Esophagus muscularis mucosa (tissue), 4 donors: ENCODE measurements around the gene IGSF6. TPM values are rescaled to one million over a fixed set of nuclear protein-coding genes. Genes with fewer than 3 reads are reported as not detected.
A peak's percentile ranks its signal among the peaks of the same experiment; 100 is the strongest.

Experiments used
- DNase-seq: peaks from one replicate; pipeline ENCODE4 v3.0.0-alpha.2; 2017; ENCODE audit errors: extremely low spot score
- H3K27ac ChIP-seq, 4 donors: fragments of 200-600 bp; sonication (generic); replicated peaks in 1 of 4; 1 replicate in 3 of 4; 2 replicates in 1 of 4; pipeline ENCODE4 v1.5.1; 2016 to 2019; ENCODE audit warnings: mild to moderate bottlenecking in 1 of 4
- H3K27me3 ChIP-seq, 4 donors: fragments of 200-600 bp; sonication (generic); one replicate each; pipeline versions ENCODE4 v1.5.1 to v1.6.0; 2016 to 2019
- H3K36me3 ChIP-seq, 4 donors: fragments of 200-600 bp; sonication (generic); one replicate each; pipeline ENCODE4 v1.5.1; 2016 to 2019
- H3K4me1 ChIP-seq, 4 donors: fragments of 200-600 bp; sonication (generic); one replicate each; pipeline ENCODE4 v1.5.1; 2016 to 2019
- H3K4me3 ChIP-seq, 4 donors: fragments of 200-600 bp; sonication (generic); 1 replicate in 2 of 4; 2 replicates in 2 of 4; pipeline ENCODE4 v1.5.1; 2016 to 2019; ENCODE audit warnings: mild to moderate bottlenecking in 4 of 4, moderate library complexity in 1 of 4
- H3K9me3 ChIP-seq, 4 donors: fragments of 200-600 bp; sonication (generic); 1 replicate in 3 of 4; 2 replicates in 1 of 4; pipeline ENCODE4 v1.5.1; 2016 to 2019
- EP300 ChIP-seq: sonication (generic); formaldehyde crosslinking; IDR thresholded peaks from one replicate; pipeline ENCODE4 v1.6.1; 2017; ENCODE audit warnings: antibody characterized with exemption
- POLR2A ChIP-seq: fragments of 450-650 bp; IDR thresholded peaks from one replicate; pipeline ENCODE4 v1.6.1; 2017; ENCODE audit warnings: antibody characterized with exemption, moderate library complexity, mild to moderate bottlenecking, low read depth
- POLR2AphosphoS5 ChIP-seq, 2 donors: sonication (generic); formaldehyde crosslinking; IDR thresholded peaks; one replicate each; pipeline ENCODE4 v1.6.1; 2017; ENCODE audit warnings: antibody characterized with exemption in 2 of 2
- WGBS: methylation state at CpG from one replicate; pipeline ENCODE4 v1.1.5; 2018; 5-methylcytosine and 5-hydroxymethylcytosine counted together
- intact Hi-C: fragments of 100-400 bp; cut with DNase I; formaldehyde crosslinking; loops from one replicate; pipeline ENCODE4 v1.15.1; 2023
- total RNA-seq, 4 donors: library from RNA; depleted of rRNA; stranded (reverse); fragments of >200 nt; gene quantifications; one replicate each; pipeline versions ENCODE4 v1.1.0 to v1.2.1, GENCODE V29; 2016
- TF ChIP-seq, protein P1 (sequence below), 3 experiments: fragments of 200-600 bp in 2 of 3; fragments of 450-650 bp in 1 of 3; sonication (generic) in 2 of 3; IDR thresholded peaks; one replicate each; pipeline ENCODE4 v1.5.1; 2017 to 2019; ENCODE audit warnings: antibody characterized with exemption in 3 of 3, mild to moderate bottlenecking in 2 of 3, moderate library complexity in 1 of 3

The IGSF6 gene
- total RNA-seq, 4 donors from 2014 or later: 0.69 to 4.5 (median 1.3) TPM

DNA sequence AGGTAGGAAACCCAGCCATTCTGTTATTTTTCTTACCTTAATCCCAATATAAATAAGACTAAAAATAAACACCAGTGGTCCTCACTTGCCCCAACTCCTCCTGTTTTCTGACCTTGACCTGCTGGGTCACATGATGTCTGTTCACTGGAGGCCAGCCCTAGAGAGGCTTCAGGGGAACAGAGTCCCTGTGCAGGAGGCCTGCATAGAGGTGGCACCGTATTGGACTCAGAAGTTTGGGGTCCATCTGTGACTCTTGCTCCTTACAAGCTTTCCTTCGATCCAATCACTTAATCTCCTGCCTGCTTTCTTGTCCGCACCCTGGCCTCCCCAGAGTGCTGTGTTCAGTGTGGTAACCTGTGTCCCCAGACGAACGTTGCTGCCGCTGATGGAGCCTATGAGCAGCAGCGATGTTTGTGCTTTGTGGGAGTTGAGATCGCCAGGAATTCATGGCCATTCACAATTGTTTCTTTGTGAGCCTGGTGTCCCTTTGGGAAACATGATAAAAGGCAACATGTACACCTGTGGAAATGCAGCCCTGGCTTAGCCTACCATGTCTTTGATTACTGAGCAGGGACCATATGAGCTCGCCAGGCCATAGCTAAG is 4.7 kb downstream of the IGSF6 start:
- Histone ChIP-seq H3K36me3 (no peaks in the 10 kb centered on the region), H3K4me1 (peaks cover 19 to 38% (median 21%) of the 10 kb centered on the region in 4 donors), H3K27me3 (no peaks in the 10 kb centered on the region), H3K9me3 (no peaks in the 10 kb centered on the region), H3K27ac (no peak overlapping the region), H3K4me3 (no peak overlapping the region)
- intact Hi-C loops: no loop called here
- TF ChIP-seq POLR2AphosphoS5 (IDR thresholded peaks at IDR 0.05) (no peak), POLR2A (no peak), EP300 (no peak)
- TF ChIP-seq, protein P1, sequence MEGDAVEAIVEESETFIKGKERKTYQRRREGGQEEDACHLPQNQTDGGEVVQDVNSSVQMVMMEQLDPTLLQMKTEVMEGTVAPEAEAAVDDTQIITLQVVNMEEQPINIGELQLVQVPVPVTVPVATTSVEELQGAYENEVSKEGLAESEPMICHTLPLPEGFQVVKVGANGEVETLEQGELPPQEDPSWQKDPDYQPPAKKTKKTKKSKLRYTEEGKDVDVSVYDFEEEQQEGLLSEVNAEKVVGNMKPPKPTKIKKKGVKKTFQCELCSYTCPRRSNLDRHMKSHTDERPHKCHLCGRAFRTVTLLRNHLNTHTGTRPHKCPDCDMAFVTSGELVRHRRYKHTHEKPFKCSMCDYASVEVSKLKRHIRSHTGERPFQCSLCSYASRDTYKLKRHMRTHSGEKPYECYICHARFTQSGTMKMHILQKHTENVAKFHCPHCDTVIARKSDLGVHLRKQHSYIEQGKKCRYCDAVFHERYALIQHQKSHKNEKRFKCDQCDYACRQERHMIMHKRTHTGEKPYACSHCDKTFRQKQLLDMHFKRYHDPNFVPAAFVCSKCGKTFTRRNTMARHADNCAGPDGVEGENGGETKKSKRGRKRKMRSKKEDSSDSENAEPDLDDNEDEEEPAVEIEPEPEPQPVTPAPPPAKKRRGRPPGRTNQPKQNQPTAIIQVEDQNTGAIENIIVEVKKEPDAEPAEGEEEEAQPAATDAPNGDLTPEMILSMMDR (IDR thresholded peaks at IDR 0.05): no peak
- WGBS: 84% methylated on average over 9 of the region's 9 CpGs
- DNase-seq: no peak

DNA sequence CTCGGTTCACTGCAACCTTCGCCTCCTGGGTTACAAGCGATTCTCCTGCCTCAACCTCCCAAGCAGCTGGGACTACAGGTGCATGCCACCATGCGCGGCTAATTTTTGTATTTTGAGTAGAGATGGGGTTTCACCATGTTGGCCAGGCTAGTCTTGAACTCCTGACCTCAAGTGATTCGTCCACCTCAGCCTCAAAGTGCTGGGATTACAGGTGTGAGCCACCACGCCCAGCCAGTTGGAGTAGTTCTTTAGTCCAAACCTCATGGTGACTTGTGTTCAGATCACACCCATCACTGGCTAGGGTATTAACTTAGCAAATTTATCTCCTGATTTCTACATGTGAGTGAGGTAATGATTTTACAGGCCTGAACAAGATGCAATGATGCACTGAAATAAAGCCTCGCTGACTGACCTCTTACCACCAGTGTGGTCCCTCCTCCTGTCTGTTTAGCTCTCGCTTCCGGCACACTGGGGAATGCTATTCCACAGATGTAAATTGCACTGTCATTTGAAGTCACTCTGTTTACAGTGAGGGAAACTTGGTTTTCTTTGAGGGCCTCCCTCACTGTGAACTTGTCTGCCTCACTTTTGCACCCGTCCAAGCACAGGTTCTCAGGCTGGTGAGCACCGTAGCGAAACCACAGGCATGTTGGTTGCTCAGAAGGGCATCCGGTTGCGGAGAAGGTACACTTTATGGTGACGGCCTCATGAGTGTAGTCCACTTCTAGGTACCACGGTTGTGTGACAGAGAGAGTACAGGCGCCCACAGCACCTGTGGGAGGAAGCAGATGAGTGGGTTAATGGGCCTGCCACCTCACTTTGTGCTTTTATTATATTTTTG is 5.5 kb downstream of the IGSF6 start:
- H3K36me3 ChIP-seq: no peaks in the 10 kb centered on the region
- peak overlapping the region in 2 of 4 donors; percentile 25 to 55 for H3K27ac ChIP-seq
- H3K4me1 ChIP-seq: peaks cover 19 to 39% (median 21%) of the 10 kb centered on the region in 4 donors
- TF ChIP-seq EP300 (no peak), POLR2AphosphoS5 (IDR thresholded peaks at IDR 0.05) (no peak), POLR2A (no peak)
- TF ChIP-seq, protein P1 (IDR thresholded peaks at IDR 0.05): no peak
- 90% methylated on average over 17 of the region's 18 CpGs for WGBS
- H3K4me3 ChIP-seq: no peak overlapping the region
- intact Hi-C loops: no loop called here
- no peaks in the 10 kb centered on the region for H3K27me3 ChIP-seq
- H3K9me3 ChIP-seq: no peaks in the 10 kb centered on the region
- no peak for DNase-seq

DNA sequence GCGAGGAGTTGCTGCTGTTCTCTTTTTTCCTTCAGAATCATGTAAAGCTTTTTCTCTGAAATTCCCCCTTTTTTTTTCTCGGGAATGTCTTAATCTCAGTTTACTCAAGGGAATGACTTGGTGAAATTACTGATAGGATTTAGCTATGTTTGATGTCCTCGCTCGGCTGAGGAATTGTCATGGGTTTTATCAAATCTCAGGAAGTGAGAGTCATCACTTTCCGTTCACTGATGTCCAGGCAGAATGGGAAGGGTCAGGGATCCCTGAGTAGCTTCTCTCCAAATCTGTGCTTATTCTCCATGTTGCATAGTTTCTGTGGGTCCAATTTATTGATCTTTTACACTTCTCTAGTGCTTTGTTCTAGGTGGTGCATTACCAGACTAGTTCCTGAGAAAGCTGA is 6.3 kb downstream of the IGSF6 start:
- TF ChIP-seq POLR2A (no peak), POLR2AphosphoS5 (IDR thresholded peaks at IDR 0.05) (no peak), EP300 (no peak)
- TF ChIP-seq, protein P1 (IDR thresholded peaks at IDR 0.05): no peak
- no peaks in the 10 kb centered on the region for H3K9me3 ChIP-seq
- H3K4me1 ChIP-seq: peaks cover 19 to 42% (median 21%) of the 10 kb centered on the region in 4 donors
- H3K4me3 ChIP-seq: peak overlapping the region; percentile 31 to 47 (median 36)
- intact Hi-C loops: no loop called here
- peak overlapping the region in 3 of 4 donors; percentile 25 to 56 (median 55) for H3K27ac ChIP-seq
- no peak for DNase-seq
- 60% methylated on average over 5 of the region's 5 CpGs for WGBS
- no peaks in the 10 kb centered on the region for H3K27me3 ChIP-seq
- H3K36me3 ChIP-seq: no peaks in the 10 kb centered on the region

DNA sequence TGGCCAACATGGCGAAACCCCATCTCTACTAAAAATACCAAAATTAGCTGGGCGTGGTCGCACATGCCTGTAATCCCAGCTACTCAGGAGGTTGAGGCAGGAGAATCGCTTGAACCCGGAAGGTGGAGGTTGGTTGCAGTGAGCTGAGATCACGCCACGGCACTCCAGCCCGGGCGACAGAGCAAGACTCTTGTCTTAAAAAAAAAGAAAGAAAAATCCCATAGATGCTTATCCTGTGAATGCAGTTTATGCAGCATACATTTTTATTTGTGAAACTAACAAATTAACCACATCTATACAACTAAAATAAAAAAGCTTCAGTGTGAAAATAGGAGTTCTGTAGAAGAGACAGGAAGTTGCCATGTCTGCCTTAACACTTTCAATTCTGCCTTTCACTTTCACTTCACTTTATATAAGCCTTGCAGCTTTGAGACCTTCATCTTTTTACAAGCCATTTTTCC is 7.1 kb downstream of the IGSF6 start:
- no peaks in the 10 kb centered on the region for H3K36me3 ChIP-seq
- no peak for DNase-seq
- TF ChIP-seq EP300: no peak
- TF ChIP-seq, protein P1 (IDR thresholded peaks at IDR 0.05): no peak
- peak overlapping the region; percentile 31 to 47 (median 36) for H3K4me3 ChIP-seq
- peak overlapping the region; percentile 24 to 56 (median 40) for H3K27ac ChIP-seq
- 77% methylated on average over 9 of the region's 9 CpGs for WGBS
- no peaks in the 10 kb centered on the region for H3K9me3 ChIP-seq
- H3K27me3 ChIP-seq: no peaks in the 10 kb centered on the region
- intact Hi-C loops: no loop called here
- H3K4me1 ChIP-seq: peaks cover 19 to 45% (median 25%) of the 10 kb centered on the region in 4 donors
